ENCODE data around the gene RYR1. TPM values are rescaled to one million over a fixed set of nuclear protein-coding genes. Genes with fewer than 3 reads are reported as not detected.
"Not testable (repeated sequence)": the region's sequence is repeated elsewhere in the genome, so short reads cannot be mapped to it uniquely, and the experiment has no call there.

The RYR1 gene
- polyA plus RNA-seq, 1 experiment, result not detected

DNA sequence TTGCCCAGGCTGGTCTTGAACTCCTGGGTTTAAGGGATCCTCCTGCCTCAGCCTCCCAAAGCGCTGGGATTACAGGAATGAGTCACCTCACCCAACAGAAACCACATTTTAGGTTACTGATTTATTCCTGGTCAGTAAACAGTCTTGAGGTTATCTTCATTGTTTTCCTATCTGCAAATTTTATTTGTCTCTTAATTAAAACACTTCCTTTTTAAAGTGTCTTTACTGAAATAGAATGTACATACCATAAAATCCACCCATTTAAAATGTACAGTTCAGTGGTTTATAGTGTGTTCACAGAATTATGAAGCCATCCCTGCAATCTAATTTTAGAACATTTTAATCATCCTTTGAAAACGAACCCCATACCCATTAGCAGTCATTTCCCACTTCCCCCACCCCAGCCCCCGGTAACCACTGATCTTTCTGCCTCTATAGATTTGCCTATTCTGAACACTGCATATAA lies 121.2 kb downstream of the RYR1 start:
- H3K9me3 ChIP-seq (ENCODE audit: control insufficient read depth, insufficient read depth, low read length), result no peaks in the 10 kb centered on the region
- DNase-seq (ENCODE audit: low read depth, low spot score), result no peak
- no peak overlapping the region for H3K27ac ChIP-seq (ENCODE audit: low read depth, low read length)
- peaks cover 6% of the 10 kb centered on the region for H3K27me3 ChIP-seq (ENCODE audit: control insufficient read depth, insufficient read depth, low read length)
- TF ChIP-seq CTCF (IDR thresholded peaks at IDR 0.05; ENCODE audit: low read depth, low read length), result no peak
- ChIA-PET CTCF (no interaction called here), POLR2A (no interaction called here)
- no peak overlapping the region for H3K4me3 ChIP-seq (ENCODE audit: low read depth, low read length)

DNA sequence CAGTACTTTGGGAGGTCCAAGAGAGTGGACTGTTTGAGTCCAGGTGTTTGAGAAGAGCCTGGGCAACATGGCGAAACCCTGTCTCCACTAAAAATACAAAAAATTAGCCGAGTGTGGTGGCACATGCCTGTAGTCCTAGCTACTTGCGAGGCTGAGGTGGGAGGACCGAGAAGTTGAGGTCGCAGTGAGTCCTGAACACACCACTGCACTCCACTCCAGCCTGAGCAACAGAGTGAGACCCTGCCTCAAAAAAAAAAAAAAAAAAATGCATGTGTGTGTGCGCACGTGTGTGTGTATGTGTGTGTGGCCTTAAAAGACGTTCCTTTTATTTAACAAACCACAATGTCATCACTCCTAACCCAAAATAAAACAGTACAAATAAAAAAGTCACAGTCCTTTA lies 121.7 kb downstream of the RYR1 start:
- H3K27ac ChIP-seq (ENCODE audit: low read depth, low read length), result no peak overlapping the region
- no peaks in the 10 kb centered on the region for H3K9me3 ChIP-seq (ENCODE audit: control insufficient read depth, insufficient read depth, low read length)
- ChIA-PET POLR2A (interaction anchor here (0.7 kb wide), 1 partner anchor 83 kb away, joined by 4 read pairs; no protein-coding TSS in a partner anchor), CTCF (no interaction called here)
- DNase-seq (ENCODE audit: low read depth, low spot score), result no peak
- peaks cover 6% of the 10 kb centered on the region for H3K27me3 ChIP-seq (ENCODE audit: control insufficient read depth, insufficient read depth, low read length)
- no peak for TF ChIP-seq CTCF (IDR thresholded peaks at IDR 0.05; ENCODE audit: low read depth, low read length)
- no peak overlapping the region for H3K4me3 ChIP-seq (ENCODE audit: low read depth, low read length)

GRCh38 chr19:38556521-38557174 lies 123.2 kb downstream of the RYR1 start:
- H3K27me3 ChIP-seq (ENCODE audit: control insufficient read depth, insufficient read depth, low read length), result peaks cover 3% of the 10 kb centered on the region

GRCh38 chr19:38557205-38557799 lies 123.8 kb downstream of the RYR1 start:
- CTCF ChIA-PET, result no interaction called here
- TF ChIP-seq CTCF (IDR thresholded peaks at IDR 0.05; ENCODE audit: low read depth, low read length), result no peak
- no peak overlapping the region for H3K4me3 ChIP-seq (ENCODE audit: low read depth, low read length)
- no peak overlapping the region for H3K27ac ChIP-seq (ENCODE audit: low read depth, low read length)
- POLR2A ChIA-PET, result no interaction called here
- no peak for DNase-seq (ENCODE audit: low read depth, low spot score)
- H3K9me3 ChIP-seq (ENCODE audit: control insufficient read depth, insufficient read depth, low read length), result no peaks in the 10 kb centered on the region; the same call in 1 of the 2 replicates
- H3K27me3 ChIP-seq (ENCODE audit: control insufficient read depth, insufficient read depth, low read length), result peaks cover 3% of the 10 kb centered on the region

More at GRCh38 chr19:38556521-38557174, 123.2 kb downstream of the RYR1 start:
- Histone ChIP-seq H3K9me3 (ENCODE audit: control insufficient read depth, insufficient read depth, low read length) (no peaks in the 10 kb centered on the region; the same call in 1 of the 2 replicates), H3K4me3 (ENCODE audit: low read depth, low read length) (no peak overlapping the region), H3K27ac (ENCODE audit: low read depth, low read length) (no peak overlapping the region)
- peak; percentile 18; the same call in 1 of the 2 replicates for TF ChIP-seq CTCF (IDR thresholded peaks at IDR 0.05; ENCODE audit: low read depth, low read length)
- POLR2A ChIA-PET, result no interaction called here
- CTCF ChIA-PET, result no interaction called here
- no peak for DNase-seq (ENCODE audit: low read depth, low spot score)

GRCh38 chr19:38558933-38559332 lies 125.4 kb downstream of the RYR1 start:
- POLR2A ChIA-PET, result not testable (repeated sequence)

More at GRCh38 chr19:38558933-38559332, 125.4 kb downstream of the RYR1 start:
- H3K9me3 ChIP-seq (ENCODE audit: control insufficient read depth, insufficient read depth, low read length); DNase-seq (ENCODE audit: low read depth, low spot score); H3K27me3 ChIP-seq (ENCODE audit: control insufficient read depth, insufficient read depth, low read length); H3K4me3 ChIP-seq (ENCODE audit: low read depth, low read length); CTCF ChIA-PET; H3K27ac ChIP-seq (ENCODE audit: low read depth, low read length): not testable (repeated sequence)
